Activated naive CD8-positive, alpha-beta T cell treated with anti-CD3 and anti-CD28 coated beads, Interleukin-2, amount 50 U/mL, for 16 hours (primary cell): Measurements from ENCODE around the gene CNGB1.

ENCODE experiments used
- DNase-seq: peaks from one replicate; pipeline ENCODE4 v3.0.0-alpha.2; 2020; ENCODE audit warnings: low read depth, low spot score

The CNGB1 gene

GRCh38 chr16:57976331-57976796 is 5.4 kb upstream of the CNGB1 start:
- no peak for DNase-seq

- DNase-seq = no peak
These were observed 1.4 kb upstream of the CNGB1 start for GRCh38 chr16:57972306-57972705.

- no peak for DNase-seq
These were observed 920 bp upstream of the CNGB1 start for GRCh38 chr16:57971848-57972247.

GRCh38 chr16:57970319-57970718 is 609 bp downstream of the CNGB1 start:
- no peak for DNase-seq

DNA sequence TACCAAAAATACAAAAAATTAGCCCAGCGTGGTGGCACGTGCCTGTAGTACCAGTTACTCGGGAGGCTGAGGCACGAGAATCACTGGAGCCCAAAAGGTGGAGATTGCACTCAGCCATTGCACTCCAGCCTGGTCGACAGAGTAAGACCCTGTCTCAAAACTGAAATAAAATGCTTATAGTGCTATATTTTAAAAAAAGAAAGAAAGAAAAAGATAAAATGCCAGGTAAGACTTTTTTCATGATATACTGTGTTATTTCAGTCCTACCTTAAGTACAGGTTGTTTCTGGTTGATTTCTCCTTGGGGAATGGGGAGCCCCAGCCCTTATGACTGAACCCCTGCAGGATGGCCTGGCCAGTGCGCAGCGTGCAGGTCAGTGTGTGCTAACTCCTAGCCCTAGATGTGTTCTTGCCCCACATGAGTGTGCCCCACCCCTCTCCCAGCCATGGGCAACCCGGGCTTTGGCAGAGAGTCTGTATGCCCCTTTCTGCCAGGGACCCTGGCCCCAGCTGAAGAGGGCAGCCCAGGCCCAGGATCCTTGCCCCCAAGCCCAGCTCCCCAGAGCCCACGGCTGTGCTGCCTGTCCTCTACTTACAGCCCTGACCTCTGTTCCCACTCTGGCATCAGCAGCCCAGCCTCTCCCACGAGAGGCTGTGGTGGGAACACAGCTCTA is 1.3 kb downstream of the CNGB1 start:
- DNase-seq = no peak

GRCh38 chr16:57967916-57968315 is 3.0 kb downstream of the CNGB1 start:
- DNase-seq = no peak

DNA sequence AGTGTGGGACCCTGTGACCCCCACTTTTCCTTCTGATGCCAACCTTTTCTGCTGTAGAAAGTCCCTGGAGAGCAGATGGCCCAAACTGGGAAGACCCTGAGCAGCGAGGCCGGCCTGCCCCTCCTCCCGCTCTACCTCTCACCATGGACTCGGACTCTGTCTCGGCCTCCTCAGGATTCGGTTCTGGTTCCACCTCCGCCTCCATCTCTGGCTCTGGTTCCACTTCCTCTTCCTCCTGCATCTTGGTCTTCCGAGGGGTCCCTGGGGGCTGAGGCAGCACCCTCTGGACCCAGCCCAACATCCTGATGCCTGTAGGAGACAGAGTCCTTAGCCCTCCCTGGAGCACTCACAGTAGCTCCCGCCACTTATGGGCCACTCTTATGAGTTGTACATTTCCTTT is 3.9 kb downstream of the CNGB1 start:
- DNase-seq = no peak

DNA sequence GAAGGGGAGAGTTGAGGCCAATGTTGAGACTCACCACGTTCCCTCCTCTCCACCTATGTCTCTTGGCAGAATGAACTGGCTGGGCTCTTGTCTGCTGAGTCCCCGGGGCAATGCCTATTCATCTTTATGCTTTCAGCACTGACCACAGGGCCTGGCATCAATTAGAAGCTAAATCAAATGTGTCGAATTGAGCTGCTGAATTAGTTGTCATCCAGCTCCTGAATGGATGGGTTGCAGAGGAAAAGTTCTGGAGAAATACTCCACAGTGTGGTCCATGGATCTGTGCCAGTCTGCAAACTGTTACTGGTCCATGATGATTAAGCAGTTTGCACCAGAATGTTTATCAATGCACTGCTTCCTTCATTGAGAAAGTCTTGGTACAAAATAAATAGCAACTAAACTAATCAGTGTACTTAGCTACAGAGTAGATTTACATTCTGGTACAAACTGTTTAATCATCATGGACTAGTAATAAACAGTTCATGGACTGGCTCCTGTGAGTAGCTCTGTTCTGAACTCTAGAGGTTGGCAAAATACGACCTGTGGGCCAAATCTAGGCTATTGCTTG is 4.6 kb downstream of the CNGB1 start:
- no peak for DNase-seq

GRCh38 chr16:57964157-57964700 is 6.7 kb downstream of the CNGB1 start:
- no peak for DNase-seq

- no peak for DNase-seq
These were observed 8.2 kb downstream of the CNGB1 start for GRCh38 chr16:57962756-57963155.

GRCh38 chr16:57962046-57962445 is 8.9 kb downstream of the CNGB1 start:
- no peak for DNase-seq

- DNase-seq = no peak
These were observed 9.4 kb downstream of the CNGB1 start for GRCh38 chr16:57961538-57961937.

DNA sequence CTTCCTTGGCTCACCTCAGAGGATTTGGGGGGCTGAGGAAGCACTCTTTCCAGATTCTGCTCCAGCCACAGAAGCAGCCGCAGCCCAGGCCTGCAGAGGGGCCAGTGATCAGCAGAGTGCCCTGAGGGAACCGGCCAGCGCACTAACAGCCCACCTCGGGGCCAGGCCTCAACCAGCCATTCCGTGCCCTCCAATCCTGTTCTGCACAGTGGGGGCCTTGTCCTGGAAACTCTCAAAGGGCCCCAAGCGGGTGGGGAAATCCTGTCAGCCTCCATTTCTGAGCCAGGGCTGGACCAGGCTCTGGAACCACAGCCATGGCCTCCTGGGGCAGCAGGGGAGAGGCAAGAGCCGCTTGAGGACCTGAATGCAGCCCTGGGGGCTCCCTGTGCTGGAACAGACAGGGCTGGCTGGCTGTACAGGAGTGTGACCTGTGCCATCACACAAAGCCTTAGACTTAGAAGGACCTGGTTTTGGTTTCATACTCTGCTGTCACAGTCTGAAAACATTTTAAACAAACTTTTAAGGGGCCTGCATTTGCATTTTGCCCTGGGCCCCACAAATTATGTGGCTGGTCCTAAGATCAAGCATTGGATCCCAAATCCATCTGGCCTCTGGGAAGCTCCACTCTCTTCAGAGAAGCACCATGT is 10.0 kb downstream of the CNGB1 start:
- no peak for DNase-seq

GRCh38 chr16:57960310-57960709 is 10.6 kb downstream of the CNGB1 start:
- no peak for DNase-seq

- no peak for DNase-seq
These were observed 11.1 kb downstream of the CNGB1 start for GRCh38 chr16:57959804-57960203.

DNA sequence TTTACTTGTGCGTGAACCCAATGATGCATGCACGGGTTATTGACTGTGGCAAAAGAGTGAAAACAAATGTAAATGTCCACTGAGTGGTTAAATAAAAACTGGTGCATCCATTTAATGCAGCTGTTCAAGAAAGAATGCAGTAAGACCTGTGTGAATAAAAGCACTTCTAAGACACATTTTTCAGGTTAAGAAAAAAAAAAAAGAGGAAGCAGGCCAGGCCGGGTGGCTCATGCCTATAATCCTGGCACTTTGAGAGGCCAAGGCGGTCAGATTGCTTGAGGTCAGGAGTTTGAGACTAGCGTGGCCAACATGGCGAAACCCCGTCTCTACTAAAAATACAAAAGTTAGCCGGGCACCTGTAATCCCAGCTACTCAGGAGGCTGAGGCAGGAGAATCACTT is 11.8 kb downstream of the CNGB1 start:
- DNase-seq = no peak

- DNase-seq = no peak
These were observed 12.4 kb downstream of the CNGB1 start for GRCh38 chr16:57958544-57958943.

DNA sequence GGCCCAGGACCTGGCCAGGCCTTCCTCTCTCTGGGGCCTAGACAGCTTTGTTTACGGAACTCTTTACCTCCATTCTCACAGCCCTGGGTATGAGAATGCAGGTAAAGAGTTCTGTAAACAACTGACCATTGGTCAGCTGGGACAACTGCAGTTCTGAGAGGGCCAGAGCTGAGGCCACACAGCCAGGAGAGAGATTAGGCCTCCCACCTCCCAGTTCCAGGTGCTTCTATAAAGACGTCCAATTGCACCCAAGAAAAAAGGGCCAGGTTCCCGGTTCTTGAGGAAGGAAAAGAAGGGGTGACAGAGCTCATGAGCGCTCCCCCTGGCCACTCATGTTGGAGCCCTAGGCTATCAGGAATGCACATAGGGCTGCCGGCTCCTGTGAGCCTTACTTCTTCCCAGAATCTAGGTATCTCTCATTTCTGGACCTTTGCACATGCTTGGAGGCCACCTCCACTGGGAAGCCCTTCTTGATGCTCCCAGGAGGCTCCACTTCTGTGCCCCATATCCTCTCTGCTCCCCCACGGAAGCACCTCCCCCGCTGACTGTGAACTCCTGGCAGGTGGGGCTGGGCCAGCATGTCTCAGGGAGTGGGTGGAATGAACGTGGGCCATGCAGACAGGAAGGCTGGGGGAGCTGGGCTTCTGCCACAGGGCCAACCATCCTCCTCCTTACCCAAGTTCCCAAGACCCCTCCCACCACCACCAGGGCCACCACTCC is 13.1 kb downstream of the CNGB1 start:
- no peak for DNase-seq

DNA sequence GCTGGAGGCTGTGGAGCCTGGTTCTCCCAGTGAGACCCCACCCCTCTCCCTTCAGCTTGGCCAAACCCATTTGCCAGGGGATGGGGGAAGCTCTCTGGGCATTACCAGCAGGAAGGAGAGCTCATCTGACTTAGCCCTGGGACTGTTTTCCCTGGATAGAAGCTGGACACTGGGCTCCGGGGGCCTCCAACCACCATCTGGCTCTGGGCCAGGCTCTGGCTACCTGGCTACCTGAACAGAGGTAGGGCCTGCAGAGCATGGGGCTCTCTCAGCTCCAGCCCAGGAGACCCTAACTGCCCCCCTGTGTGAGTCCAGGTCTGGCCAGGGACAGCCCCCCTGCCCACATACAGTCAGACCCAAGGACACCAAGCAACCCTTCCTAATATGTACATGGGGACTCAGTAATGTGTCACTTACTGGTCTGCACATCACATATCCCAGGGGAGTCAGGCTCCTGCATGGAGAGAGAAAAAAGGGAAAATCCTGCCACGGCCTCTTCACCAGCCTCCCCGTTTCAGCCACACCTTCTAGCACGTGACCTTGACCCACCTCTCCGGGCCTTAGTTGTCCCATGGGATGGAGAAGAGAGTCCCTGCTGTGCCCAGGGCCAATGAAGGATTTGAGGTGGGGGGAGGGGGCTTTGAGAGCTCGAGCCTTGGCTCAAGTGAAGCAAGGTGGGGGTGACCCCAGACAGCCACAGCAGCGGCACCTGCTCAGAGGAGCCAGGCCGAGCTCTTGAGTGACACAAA is 13.8 kb downstream of the CNGB1 start:
- DNase-seq = no peak

GRCh38 chr16:57956270-57956808 is 14.6 kb downstream of the CNGB1 start:
- no peak for DNase-seq

DNA sequence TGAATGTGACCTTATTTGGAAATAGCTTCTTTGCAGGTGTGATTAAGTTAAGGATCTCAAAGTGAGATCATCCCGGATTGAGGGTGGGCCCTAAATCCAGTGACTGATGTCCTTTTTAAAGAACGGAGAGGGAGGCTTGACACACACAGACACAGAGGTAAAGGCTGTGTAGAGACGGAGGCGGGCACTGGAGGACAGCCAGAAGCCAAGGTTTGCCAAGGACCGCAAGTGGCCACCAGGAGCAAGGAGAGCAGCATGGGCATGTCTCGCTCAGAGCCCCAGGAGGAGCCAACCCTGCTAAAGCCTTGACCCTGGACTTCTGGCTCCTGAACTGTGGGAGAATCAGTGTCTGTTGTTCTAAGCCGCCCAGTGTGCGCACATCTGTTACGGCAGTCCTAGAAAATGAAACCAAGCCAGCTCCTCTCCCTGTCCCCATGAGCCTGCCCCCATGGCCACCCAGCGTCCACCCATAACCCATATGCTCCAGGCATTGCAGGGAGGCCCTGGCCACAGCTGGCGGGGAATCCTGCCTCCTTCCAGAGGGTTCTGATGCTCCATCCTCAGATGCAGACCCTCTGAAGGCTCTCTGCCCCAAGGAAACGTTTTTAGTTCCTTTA is 15.2 kb downstream of the CNGB1 start:
- DNase-seq = no peak
